ENCODE data around the gene WDR5. TPM values are rescaled to one million over a fixed set of nuclear protein-coding genes. Genes with fewer than 3 reads are reported as not detected.

The WDR5 gene
- total RNA-seq, 1 donor from 2014 or later, result 16.1 TPM

DNA sequence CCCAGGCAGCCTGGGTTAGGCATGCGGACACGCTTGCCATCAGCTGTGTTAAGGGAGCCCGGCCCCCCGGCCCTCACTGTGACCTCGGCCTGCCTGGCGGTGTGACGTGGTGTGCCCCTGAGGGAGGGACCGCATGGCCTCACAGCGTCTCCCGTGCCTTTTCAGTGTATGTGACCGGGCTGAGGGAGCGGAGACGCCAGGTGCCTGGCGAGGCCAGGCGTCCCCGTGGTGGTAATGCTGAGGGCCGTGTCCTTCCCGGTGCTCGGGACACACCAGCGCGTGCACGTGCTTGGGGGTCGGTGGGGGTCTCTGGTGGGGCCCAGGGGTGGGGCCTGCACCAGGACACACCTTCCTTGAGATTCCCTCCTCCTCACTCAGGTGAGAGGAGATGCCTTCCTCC, 17.6 kb downstream of the WDR5 start:
- no peak for FAIRE-seq
- Histone ChIP-seq H3K36me3 (ENCODE audit: control insufficient read depth, insufficient read depth, low read length) (peaks cover 50% of the 10 kb centered on the region), H3K27me3 (ENCODE audit: control insufficient read depth, insufficient read depth, low read length) (no peaks in the 10 kb centered on the region), H3K4me3 (ENCODE audit: low read depth, low read length) (no peak overlapping the region)
- DNase-seq (ENCODE audit: low read depth), result no peak
- TF ChIP-seq, protein P1, sequence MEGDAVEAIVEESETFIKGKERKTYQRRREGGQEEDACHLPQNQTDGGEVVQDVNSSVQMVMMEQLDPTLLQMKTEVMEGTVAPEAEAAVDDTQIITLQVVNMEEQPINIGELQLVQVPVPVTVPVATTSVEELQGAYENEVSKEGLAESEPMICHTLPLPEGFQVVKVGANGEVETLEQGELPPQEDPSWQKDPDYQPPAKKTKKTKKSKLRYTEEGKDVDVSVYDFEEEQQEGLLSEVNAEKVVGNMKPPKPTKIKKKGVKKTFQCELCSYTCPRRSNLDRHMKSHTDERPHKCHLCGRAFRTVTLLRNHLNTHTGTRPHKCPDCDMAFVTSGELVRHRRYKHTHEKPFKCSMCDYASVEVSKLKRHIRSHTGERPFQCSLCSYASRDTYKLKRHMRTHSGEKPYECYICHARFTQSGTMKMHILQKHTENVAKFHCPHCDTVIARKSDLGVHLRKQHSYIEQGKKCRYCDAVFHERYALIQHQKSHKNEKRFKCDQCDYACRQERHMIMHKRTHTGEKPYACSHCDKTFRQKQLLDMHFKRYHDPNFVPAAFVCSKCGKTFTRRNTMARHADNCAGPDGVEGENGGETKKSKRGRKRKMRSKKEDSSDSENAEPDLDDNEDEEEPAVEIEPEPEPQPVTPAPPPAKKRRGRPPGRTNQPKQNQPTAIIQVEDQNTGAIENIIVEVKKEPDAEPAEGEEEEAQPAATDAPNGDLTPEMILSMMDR (IDR thresholded peaks at IDR 0.05; ENCODE audit: insufficient read depth, low read length, severe bottlenecking), result no peak

DNA sequence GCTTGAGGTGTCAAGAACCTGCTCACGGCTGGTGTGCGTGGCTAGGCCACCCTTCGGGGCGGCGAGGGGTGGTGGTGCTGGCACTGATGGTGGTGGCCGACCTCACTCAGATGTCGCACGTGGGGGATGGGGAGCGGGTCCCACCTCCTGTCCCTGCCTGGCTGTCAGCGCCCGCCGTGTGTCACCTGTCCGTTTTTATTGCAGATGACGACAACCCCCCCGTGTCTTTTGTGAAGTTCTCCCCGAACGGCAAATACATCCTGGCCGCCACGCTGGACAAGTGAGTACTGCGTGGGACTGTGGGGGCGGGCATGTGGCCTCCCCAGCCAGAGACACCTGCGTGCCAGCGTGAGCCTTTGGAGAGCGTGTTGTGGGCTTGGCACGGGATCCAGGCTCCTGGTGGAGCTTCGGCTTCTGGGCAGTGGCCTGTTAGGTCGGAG, 18.4 kb downstream of the WDR5 start:
- Histone ChIP-seq H3K4me3 (ENCODE audit: low read depth, low read length) (no peak overlapping the region), H3K27me3 (ENCODE audit: control insufficient read depth, insufficient read depth, low read length) (no peaks in the 10 kb centered on the region), H3K36me3 (ENCODE audit: control insufficient read depth, insufficient read depth, low read length) (peaks cover 48% of the 10 kb centered on the region)
- TF ChIP-seq, protein P1 (IDR thresholded peaks at IDR 0.05; ENCODE audit: insufficient read depth, low read length, severe bottlenecking), result no peak
- FAIRE-seq (no peak), DNase-seq (ENCODE audit: low read depth) (no peak)

DNA sequence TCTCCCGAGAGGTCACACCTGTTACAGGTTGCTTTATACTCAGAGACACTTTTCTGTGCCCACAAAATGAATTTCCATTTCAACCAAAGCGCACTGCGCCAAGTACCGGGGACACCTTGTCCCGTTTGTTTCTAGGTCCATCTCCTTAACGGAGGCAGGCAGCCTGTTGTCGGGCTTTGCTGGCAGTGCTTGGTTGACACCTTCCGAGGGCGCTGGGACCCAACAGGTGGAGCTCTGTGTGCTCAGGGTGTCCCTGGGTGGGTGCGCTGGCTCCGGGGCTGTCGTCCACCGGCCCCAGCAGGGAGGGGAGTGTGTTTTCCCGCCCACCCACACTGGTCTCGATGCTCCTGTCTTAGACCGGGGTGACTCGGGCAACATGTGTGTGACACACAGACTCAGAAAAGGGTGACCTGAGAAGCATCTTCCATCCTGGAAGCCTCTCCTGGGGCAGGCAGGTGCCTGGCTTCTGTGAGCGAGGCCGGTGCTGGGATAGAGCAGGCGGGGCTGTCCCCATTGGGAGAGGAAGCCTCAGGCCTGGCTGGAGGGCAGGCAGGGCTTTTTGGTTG, 20.0 kb downstream of the WDR5 start:
- Histone ChIP-seq H3K27me3 (ENCODE audit: control insufficient read depth, insufficient read depth, low read length) (no peaks in the 10 kb centered on the region), H3K4me3 (ENCODE audit: low read depth, low read length) (no peak overlapping the region), H3K36me3 (ENCODE audit: control insufficient read depth, insufficient read depth, low read length) (peaks cover 45% of the 10 kb centered on the region)
- TF ChIP-seq, protein P1 (IDR thresholded peaks at IDR 0.05; ENCODE audit: insufficient read depth, low read length, severe bottlenecking), result no peak
- FAIRE-seq (no peak), DNase-seq (ENCODE audit: low read depth) (no peak)

DNA sequence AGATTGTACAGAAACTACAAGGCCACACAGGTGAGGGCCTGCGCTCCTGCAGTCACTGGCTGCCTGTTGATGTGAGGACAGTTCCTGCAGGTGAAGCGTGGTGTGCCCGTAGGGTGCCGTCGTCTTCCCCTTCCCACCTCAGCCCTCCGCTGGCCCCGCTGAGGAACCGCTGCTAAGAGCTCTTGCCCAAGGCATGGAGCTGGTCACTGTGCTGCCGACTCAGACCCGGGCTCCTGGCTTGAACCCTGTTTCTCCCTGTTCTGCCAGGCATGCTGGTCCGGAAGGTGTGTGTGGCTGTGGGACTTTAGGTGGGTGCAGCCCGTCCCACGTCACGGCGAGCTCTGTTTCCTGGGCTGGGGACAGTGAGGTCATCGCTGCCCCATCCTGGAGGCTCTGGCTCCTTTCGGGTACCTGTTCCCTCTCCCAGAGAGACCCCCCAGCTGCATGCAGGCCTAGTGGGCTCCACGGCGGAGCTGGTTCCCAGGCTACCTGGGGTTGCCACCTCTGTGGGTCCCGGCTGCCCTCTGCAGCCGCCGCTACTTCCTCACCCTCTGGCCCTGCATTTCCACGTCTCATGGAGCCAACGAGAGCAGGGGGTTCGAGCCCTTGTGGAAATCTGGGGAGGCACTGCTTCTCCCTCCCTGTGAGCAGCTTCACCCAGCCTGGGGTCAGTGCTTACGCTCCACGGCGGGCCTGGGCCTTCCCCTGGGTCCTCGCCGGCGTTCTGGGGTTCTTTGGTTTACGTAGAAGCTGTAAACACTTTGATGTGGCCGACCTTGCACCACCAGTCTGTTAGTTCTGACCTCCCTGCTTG, 20.9 kb downstream of the WDR5 start:
- FAIRE-seq (no peak), DNase-seq (ENCODE audit: low read depth) (no peak)
- Histone ChIP-seq H3K36me3 (ENCODE audit: control insufficient read depth, insufficient read depth, low read length) (peaks cover 42% of the 10 kb centered on the region), H3K27me3 (ENCODE audit: control insufficient read depth, insufficient read depth, low read length) (no peaks in the 10 kb centered on the region), H3K4me3 (ENCODE audit: low read depth, low read length) (no peak overlapping the region)
- TF ChIP-seq, protein P1 (IDR thresholded peaks at IDR 0.05; ENCODE audit: insufficient read depth, low read length, severe bottlenecking), result no peak

DNA sequence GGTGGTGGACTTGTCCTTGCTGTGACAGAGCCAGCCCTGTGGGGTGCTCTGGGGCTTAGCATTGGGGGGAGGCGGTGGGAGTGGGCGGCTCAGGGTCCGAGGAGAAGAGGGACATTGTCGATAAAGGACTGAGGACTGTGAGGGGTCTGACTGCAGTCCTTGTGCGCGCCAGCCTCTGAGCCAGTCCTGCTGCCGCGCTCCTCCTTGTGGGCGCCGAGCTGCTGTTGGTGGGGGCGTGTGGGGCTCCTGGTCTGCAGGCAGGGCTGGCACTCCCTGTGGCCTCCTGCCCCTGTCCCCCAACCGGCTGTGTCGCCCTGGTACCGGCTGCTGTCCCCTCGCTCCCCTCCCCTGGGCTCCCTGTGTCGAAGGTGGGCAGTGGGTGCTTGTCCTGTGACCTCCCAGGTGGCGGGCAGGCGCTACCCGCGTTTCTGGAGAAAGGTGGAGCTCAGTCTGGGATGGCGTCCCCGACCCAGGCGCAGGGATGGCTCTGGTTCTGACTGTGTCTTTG, 21.6 kb downstream of the WDR5 start:
- H3K27me3 ChIP-seq (ENCODE audit: control insufficient read depth, insufficient read depth, low read length), result no peaks in the 10 kb centered on the region

More for the DNA sequence above, 21.6 kb downstream of the WDR5 start:
- H3K4me3 ChIP-seq (ENCODE audit: low read depth, low read length), result no peak overlapping the region
- no peak for DNase-seq (ENCODE audit: low read depth)
- TF ChIP-seq, protein P1 (IDR thresholded peaks at IDR 0.05; ENCODE audit: insufficient read depth, low read length, severe bottlenecking), result no peak
- FAIRE-seq, result no peak
- H3K36me3 ChIP-seq (ENCODE audit: control insufficient read depth, insufficient read depth, low read length), result peaks cover 39% of the 10 kb centered on the region
